Measurements from ENCODE around the gene UVRAG.

The UVRAG gene

GRCh38 chr11:76094740-76095139, 279.7 kb downstream of the UVRAG start:
- no peak for TF ChIP-seq POLR2A (IDR thresholded peaks at IDR 0.05; ENCODE audit: low read depth, low read length)
- FAIRE-seq (no peak), DNase-seq (ENCODE audit: insufficient read length, low spot score) (no peak)

GRCh38 chr11:76095891-76096290, 280.9 kb downstream of the UVRAG start:
- no peak for TF ChIP-seq POLR2A (IDR thresholded peaks at IDR 0.05; ENCODE audit: low read depth, low read length)
- FAIRE-seq (no peak), DNase-seq (ENCODE audit: insufficient read length, low spot score) (no peak)

GRCh38 chr11:76096552-76096951, 281.5 kb downstream of the UVRAG start:
- FAIRE-seq (no peak), DNase-seq (ENCODE audit: insufficient read length, low spot score) (no peak)
- no peak for TF ChIP-seq POLR2A (IDR thresholded peaks at IDR 0.05; ENCODE audit: low read depth, low read length)

GRCh38 chr11:76102802-76103201, 287.8 kb downstream of the UVRAG start:
- FAIRE-seq (no peak), DNase-seq (ENCODE audit: insufficient read length, low spot score) (no peak)
- TF ChIP-seq POLR2A (IDR thresholded peaks at IDR 0.05; ENCODE audit: low read depth, low read length), result no peak

- no peak for TF ChIP-seq POLR2A (IDR thresholded peaks at IDR 0.05; ENCODE audit: low read depth, low read length)
- DNase-seq (ENCODE audit: insufficient read length, low spot score), result no peak
- FAIRE-seq, result no peak
Measured at GRCh38 chr11:76103460-76103859, 288.4 kb downstream of the UVRAG start.

DNA sequence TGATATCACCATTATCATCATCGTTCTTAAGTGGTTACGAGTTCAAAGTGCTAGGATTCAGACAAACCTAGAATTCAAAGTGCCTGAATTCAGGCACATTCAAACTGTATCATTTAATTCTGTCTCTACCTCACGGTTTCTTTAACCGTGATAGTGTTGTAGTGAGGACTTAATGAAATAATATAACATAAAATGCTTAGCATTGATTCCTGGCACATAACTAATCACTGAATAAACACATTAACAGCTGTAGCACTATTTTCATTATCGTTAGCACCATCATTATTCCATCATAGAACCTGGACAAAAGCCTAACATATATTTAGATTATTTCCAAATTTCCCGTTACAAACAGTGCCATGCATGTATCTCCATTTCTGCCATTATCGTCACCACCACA, 289.3 kb downstream of the UVRAG start:
- peak; percentile 62 for FAIRE-seq
- no peak for DNase-seq (ENCODE audit: insufficient read length, low spot score)
- TF ChIP-seq POLR2A (IDR thresholded peaks at IDR 0.05; ENCODE audit: low read depth, low read length), result no peak

DNA sequence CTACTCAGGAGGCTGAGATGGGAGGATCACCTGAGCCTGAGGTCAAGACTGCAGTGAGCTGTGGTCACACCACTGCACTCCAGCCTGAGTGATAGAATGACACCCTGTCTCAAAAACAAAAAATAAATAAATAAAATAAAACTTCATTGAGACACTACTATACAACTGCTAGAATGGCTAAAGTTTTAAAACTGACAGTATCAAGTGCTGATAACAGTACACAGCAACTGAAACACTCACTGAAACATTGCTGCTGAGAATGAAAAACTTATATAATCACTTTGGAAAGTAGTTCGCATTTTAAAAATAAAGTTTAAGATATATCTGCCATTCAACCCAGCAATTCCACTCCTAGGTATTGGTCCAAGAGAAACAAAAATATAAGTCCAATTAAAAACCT, 290.6 kb downstream of the UVRAG start:
- FAIRE-seq, result no peak
- TF ChIP-seq POLR2A (IDR thresholded peaks at IDR 0.05; ENCODE audit: low read depth, low read length), result no peak
- DNase-seq (ENCODE audit: insufficient read length, low spot score), result no peak

DNA sequence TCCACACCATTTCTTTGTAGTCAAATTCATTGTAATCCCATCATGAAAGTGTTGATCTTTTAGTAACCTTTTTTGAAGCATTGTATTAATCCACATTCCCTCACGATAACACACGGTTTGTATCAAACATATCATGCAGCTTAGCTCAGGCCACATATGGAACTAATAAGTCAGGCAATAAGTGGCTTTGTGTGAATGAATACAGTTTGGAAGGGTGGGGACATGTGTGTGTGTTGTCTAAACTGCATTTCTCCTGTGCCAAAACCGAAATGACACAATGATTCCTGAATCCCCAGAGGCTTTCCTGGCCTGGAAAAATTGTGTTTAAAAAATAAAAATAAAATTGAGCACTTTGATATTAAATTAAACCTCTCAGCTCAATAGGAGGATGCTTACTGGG, 293.0 kb downstream of the UVRAG start:
- no peak for TF ChIP-seq POLR2A (IDR thresholded peaks at IDR 0.05; ENCODE audit: low read depth, low read length)
- FAIRE-seq (no peak), DNase-seq (ENCODE audit: insufficient read length, low spot score) (no peak)

DNA sequence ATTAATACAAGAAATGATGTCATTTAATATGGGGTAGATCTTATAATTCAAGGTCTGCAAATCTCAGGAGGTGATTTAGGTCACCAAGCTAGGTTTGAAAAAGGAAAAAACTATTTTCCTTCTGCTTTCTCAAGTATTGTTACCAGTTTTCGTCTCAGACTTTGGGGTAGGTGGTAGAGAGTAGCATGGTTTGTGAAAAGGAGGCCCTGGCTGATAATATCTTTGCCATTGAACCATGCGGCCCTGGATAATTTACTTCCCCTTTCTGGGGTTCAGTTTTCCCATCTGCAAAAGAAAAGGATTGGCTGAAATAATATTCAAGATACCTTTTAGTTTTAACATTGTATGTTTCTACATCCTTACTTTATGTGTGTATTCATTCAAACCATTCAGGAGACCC, 299.2 kb downstream of the UVRAG start:
- DNase-seq (ENCODE audit: insufficient read length, low spot score) (no peak), FAIRE-seq (no peak)
- no peak for TF ChIP-seq POLR2A (IDR thresholded peaks at IDR 0.05; ENCODE audit: low read depth, low read length)

- FAIRE-seq (no peak), DNase-seq (ENCODE audit: insufficient read length, low spot score) (no peak)
- TF ChIP-seq POLR2A (IDR thresholded peaks at IDR 0.05; ENCODE audit: low read depth, low read length), result no peak
Measured at GRCh38 chr11:76115555-76115954, 300.5 kb downstream of the UVRAG start.

DNA sequence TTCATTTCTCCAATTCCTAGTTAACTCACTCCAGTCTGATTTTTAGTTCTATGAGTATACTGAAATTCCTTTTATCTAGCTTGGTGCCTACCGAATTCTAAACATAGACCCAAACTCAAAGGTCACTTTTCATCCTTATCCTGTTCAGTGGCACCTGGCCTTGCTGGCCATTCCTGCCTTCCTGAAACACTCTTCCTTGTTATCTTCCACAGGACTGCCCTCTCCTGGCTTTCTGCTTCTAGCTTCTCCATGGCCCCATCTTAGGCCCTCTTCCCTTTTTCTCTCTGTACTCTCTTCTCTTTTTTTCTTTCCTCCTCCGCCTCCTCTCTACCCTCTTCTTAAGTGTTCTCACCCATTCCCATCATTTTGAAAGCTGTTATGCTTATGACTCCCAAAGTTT, 304.0 kb downstream of the UVRAG start:
- FAIRE-seq (no peak), DNase-seq (ENCODE audit: insufficient read length, low spot score) (no peak)
- no peak for TF ChIP-seq POLR2A (IDR thresholded peaks at IDR 0.05; ENCODE audit: low read depth, low read length)

GRCh38 chr11:76119779-76120178, 304.8 kb downstream of the UVRAG start:
- TF ChIP-seq POLR2A (IDR thresholded peaks at IDR 0.05; ENCODE audit: low read depth, low read length), result no peak
- DNase-seq (ENCODE audit: insufficient read length, low spot score) (no peak), FAIRE-seq (no peak)

GRCh38 chr11:76120513-76121101, 305.6 kb downstream of the UVRAG start:
- FAIRE-seq, result no peak
- TF ChIP-seq POLR2A (IDR thresholded peaks at IDR 0.05; ENCODE audit: low read depth, low read length), result no peak
- no peak for DNase-seq (ENCODE audit: insufficient read length, low spot score)

DNA sequence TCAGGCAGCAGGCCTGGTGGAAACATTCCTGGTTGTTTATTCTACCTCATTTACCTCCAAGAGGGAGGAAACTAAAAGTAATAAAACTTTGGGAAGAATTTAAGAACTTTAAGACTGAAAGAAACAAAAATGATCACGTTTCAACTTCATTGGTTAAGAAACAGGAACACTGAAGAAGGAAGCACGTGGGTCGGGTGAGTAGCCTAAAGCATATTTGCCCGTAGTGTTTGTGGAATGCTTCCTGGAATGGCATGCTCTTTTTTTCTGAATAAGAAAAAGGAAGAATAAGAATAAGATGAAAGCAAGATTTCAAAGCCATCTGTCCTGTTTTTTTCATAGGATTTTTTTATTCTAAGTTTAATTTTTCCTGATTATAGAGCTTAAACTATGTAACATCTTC, 308.2 kb downstream of the UVRAG start:
- FAIRE-seq, result no peak

DNA sequence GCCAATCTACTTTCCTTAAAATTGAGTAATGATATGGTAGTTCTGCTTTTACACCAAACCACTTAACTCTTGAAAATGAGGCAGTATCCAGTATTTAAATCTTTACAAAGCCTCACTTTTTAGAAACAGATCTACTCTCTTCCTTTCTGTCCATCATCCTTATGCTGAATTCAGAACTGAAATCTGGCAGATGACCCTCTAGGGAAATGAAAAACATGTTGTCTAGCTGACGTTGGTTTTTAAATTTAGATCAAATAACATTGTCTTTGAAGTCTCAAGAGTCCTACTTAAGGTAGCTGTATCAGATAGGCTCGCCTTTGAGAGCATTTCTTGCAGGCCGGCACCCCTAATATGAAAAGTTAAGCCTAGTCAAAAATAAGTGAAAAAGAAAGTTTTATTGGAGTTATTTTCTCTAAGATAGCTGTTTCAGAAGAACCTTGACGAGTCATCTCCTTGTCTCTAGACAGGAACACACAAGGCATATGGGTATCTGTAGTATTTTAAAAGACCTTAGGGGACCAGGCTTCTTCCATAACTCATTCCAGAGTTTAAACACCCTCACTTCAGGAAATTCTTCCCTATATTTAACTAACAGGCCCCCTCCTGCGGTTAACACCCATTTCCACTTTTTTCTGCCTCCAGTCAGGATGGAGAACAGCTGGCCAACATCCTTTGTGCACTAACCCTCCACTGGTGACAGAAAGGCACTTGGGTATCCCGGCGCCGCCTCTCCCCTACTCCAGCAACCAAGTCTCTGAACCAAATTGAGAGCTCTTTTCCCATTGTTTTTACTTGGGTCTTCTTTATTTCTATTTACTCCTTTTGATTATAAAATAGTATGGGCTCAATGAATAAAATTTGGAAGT, 310.1 kb downstream of the UVRAG start:
- FAIRE-seq, result no peak
- no peak for DNase-seq (ENCODE audit: insufficient read length, low spot score)
- TF ChIP-seq POLR2A (IDR thresholded peaks at IDR 0.05; ENCODE audit: low read depth, low read length), result no peak

More for the DNA sequence above, 308.2 kb downstream of the UVRAG start:
- DNase-seq (ENCODE audit: insufficient read length, low spot score), result no peak
- TF ChIP-seq POLR2A (IDR thresholded peaks at IDR 0.05; ENCODE audit: low read depth, low read length), result no peak
